ENCODE measurements around the gene DYRK1B. TPM values are rescaled to one million over a fixed set of nuclear protein-coding genes. Genes with fewer than 3 reads are reported as not detected.

Gene DYRK1B
- polyA plus RNA-seq, 1 donor from 2014 or later, result 11.3 TPM

DNA sequence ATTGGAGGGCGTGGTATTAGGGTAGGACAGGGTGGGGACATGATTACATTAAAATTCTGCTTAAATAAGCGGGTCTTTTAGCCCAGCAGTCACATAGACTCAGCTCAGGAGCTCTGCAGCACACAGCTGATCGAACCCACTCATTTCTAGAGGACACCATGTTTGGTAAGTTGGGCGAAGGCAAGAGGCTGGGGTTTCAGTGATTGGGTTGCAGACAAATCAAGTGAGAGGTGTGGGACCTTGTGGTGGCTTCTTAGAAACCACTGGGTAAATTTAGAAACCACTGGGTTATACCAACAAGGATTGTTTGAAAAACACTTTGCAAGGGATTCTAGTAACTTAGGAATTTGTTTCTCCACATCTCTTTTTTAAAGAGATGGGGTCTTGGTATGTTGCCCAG is 55.2 kb downstream of the DYRK1B start, which contains the start of gene LEUTX:
LEUTX (plus strand) TSS at position 92 of the 400 bp plus-strand sequence; CDS start at position 159, 67 bp downstream.
- no peak within 1 kb of the TSS for H3K4me3 ChIP-seq (ENCODE audit: low read length)
- no peaks in the 10 kb centered on the region for H3F3A ChIP-seq (ENCODE audit: insufficient read depth, low read length, poor library complexity, severe bottlenecking)
- H3K4me2 ChIP-seq (ENCODE audit: low read length), result no peak within 1 kb of the TSS
- no peaks in the 10 kb centered on the region for H3K9me3 ChIP-seq (ENCODE audit: low read length)
- no peaks in the 10 kb centered on the region for H3K9me2 ChIP-seq (ENCODE audit: insufficient read depth, low read length)
- H3K27ac ChIP-seq (ENCODE audit: low read length), result no peak within 1 kb of the TSS
- no peaks in the 10 kb centered on the region for H3K36me3 ChIP-seq (ENCODE audit: insufficient read depth, low read length)
- no peak within 1 kb of the TSS for H2AFZ ChIP-seq (ENCODE audit: low read depth, low read length)
- no peaks in the 10 kb centered on the region for H4K20me1 ChIP-seq (ENCODE audit: insufficient read depth)
- TF ChIP-seq MXI1 (conservative IDR thresholded peaks at IDR 0.05; ENCODE audit: poor library complexity, severe bottlenecking), result no peak
- no peak for TF ChIP-seq EZH2 (IDR thresholded peaks at IDR 0.05; ENCODE audit: borderline replicate concordance, insufficient read depth, low read length, poor library complexity, severe bottlenecking)
- TF ChIP-seq, protein P1, sequence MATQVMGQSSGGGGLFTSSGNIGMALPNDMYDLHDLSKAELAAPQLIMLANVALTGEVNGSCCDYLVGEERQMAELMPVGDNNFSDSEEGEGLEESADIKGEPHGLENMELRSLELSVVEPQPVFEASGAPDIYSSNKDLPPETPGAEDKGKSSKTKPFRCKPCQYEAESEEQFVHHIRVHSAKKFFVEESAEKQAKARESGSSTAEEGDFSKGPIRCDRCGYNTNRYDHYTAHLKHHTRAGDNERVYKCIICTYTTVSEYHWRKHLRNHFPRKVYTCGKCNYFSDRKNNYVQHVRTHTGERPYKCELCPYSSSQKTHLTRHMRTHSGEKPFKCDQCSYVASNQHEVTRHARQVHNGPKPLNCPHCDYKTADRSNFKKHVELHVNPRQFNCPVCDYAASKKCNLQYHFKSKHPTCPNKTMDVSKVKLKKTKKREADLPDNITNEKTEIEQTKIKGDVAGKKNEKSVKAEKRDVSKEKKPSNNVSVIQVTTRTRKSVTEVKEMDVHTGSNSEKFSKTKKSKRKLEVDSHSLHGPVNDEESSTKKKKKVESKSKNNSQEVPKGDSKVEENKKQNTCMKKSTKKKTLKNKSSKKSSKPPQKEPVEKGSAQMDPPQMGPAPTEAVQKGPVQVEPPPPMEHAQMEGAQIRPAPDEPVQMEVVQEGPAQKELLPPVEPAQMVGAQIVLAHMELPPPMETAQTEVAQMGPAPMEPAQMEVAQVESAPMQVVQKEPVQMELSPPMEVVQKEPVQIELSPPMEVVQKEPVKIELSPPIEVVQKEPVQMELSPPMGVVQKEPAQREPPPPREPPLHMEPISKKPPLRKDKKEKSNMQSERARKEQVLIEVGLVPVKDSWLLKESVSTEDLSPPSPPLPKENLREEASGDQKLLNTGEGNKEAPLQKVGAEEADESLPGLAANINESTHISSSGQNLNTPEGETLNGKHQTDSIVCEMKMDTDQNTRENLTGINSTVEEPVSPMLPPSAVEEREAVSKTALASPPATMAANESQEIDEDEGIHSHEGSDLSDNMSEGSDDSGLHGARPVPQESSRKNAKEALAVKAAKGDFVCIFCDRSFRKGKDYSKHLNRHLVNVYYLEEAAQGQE (IDR thresholded peaks at IDR 0.05; ENCODE audit: borderline replicate concordance), result no peak
- no peak for TF ChIP-seq POLR2AphosphoS5 (IDR thresholded peaks at IDR 0.05)
- no peak for TF ChIP-seq SMC3 (conservative IDR thresholded peaks at IDR 0.05; ENCODE audit: poor library complexity)
- TF ChIP-seq, protein P2, sequence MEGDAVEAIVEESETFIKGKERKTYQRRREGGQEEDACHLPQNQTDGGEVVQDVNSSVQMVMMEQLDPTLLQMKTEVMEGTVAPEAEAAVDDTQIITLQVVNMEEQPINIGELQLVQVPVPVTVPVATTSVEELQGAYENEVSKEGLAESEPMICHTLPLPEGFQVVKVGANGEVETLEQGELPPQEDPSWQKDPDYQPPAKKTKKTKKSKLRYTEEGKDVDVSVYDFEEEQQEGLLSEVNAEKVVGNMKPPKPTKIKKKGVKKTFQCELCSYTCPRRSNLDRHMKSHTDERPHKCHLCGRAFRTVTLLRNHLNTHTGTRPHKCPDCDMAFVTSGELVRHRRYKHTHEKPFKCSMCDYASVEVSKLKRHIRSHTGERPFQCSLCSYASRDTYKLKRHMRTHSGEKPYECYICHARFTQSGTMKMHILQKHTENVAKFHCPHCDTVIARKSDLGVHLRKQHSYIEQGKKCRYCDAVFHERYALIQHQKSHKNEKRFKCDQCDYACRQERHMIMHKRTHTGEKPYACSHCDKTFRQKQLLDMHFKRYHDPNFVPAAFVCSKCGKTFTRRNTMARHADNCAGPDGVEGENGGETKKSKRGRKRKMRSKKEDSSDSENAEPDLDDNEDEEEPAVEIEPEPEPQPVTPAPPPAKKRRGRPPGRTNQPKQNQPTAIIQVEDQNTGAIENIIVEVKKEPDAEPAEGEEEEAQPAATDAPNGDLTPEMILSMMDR (IDR thresholded peaks at IDR 0.05; ENCODE audit: poor library complexity, severe bottlenecking), result no peak
- no peak for TF ChIP-seq TAF1 (IDR thresholded peaks at IDR 0.05; ENCODE audit: low read depth)
- TF ChIP-seq EP300 (conservative IDR thresholded peaks at IDR 0.05; ENCODE audit: poor library complexity, severe bottlenecking), result no peak
- no peak for TF ChIP-seq RAD21 (conservative IDR thresholded peaks at IDR 0.05)
- no peak within 1 kb of the TSS for H3K9ac ChIP-seq (ENCODE audit: low read length)
- H3K27me3 ChIP-seq (ENCODE audit: insufficient read depth, low read depth, low read length), result no peaks in the 10 kb centered on the region
- no peaks in the 10 kb centered on the region for H3K79me2 ChIP-seq (replicated peaks; ENCODE audit: insufficient read depth, low read length)

Small RNA genes within 50 kb of the gene (small RNA-seq; reads per million reads assigned to genes)
- gene MIR6719, result 0 reads per million in 3 experiments

Other genes starting within 250 kb of the DYRK1B start
- gene LGALS13, start 231.6 kb downstream of the DYRK1B start, polyA plus RNA-seq, result not detected in 2 replicates
- not detected in 2 replicates for gene LGALS16, start 178.2 kb downstream of the DYRK1B start, polyA plus RNA-seq
- 0.53 and 4.4 TPM in 2 replicates for gene LGALS14, start 129.7 kb downstream of the DYRK1B start, polyA plus RNA-seq
- gene CLC, start 96.1 kb downstream of the DYRK1B start, polyA plus RNA-seq, result 1.1 and 4.1 TPM in 2 replicates
- gene LEUTX, start 55.3 kb downstream of the DYRK1B start, polyA plus RNA-seq, result not detected in 2 replicates
- gene FBL, start 12.2 kb upstream of the DYRK1B start, polyA plus RNA-seq, result 79.6 and 84.7 TPM in 2 replicates
- gene FCGBP, start 100.5 kb upstream of the DYRK1B start, polyA plus RNA-seq, result 0.26 and 0.36 TPM in 2 replicates
- 151 and 163 TPM in 2 replicates for gene PSMC4, start 137.0 kb upstream of the DYRK1B start, polyA plus RNA-seq
- 4.6 and 8.0 TPM in 2 replicates for gene ZNF546, start 162.9 kb upstream of the DYRK1B start, polyA plus RNA-seq
- gene ZNF780B, start 222.1 kb upstream of the DYRK1B start, polyA plus RNA-seq, result 28.8 and 30.8 TPM in 2 replicates